ENCODE measurements around the gene EML6.
A peak's percentile ranks its signal among the peaks of the same experiment; 100 is the strongest.

The EML6 gene

GRCh38 chr2:54725343-54726099, 2.1 kb downstream of the EML6 start:
- H3K27ac ChIP-seq (ENCODE audit: insufficient read depth in 1 of 2, low read depth in 1 of 2, low read length in 2 of 2, poor library complexity in 1 of 2, severe bottlenecking in 2 of 2) = no peak overlapping the region
- peak overlapping the region; percentile 67 to 96 (median 84) for H3K4me3 ChIP-seq (ENCODE audit: control insufficient read depth in 1 of 7, extremely low read depth in 1 of 7, insufficient read depth in 4 of 7, low read depth in 2 of 7, low read length in 6 of 7)
- 85% methylated on average over 2 of the region's 8 CpGs for WGBS (ENCODE audit: insufficient coverage)
- H3K9me3 ChIP-seq (ENCODE audit: control extremely low read depth in 1 of 5, control insufficient read depth in 4 of 5, insufficient read depth in 2 of 5, low read depth in 1 of 5, low read length in 4 of 5) = no peaks in the 10 kb centered on the region
- ChIA-PET CTCF (no interaction called here), POLR2A (no interaction called here)
- peaks cover 3 to 23% (median 6%) of the 10 kb centered on the region in 5 experiments for H3K27me3 ChIP-seq (replicated peaks in 2 of 5; ENCODE audit: control insufficient read depth in 4 of 5, insufficient read depth in 5 of 5, low read length in 4 of 5)
- H3K4me1 ChIP-seq (ENCODE audit: control extremely low read depth in 1 of 4, control insufficient read depth in 4 of 4, insufficient read depth in 4 of 4, low read length in 3 of 4) = peaks cover 9 to 25% (median 23%) of the 10 kb centered on the region in 4 experiments
- H3K36me3 ChIP-seq (ENCODE audit: control insufficient read depth in 4 of 4, insufficient read depth in 4 of 4, low read length in 3 of 4) = no peaks in the 10 kb centered on the region
- no peak for DNase-seq

GRCh38 chr2:54726431-54726830, 3.0 kb downstream of the EML6 start:
- POLR2A ChIA-PET = no interaction called here
- peaks cover 9 to 25% (median 23%) of the 10 kb centered on the region in 4 experiments for H3K4me1 ChIP-seq (ENCODE audit: control extremely low read depth in 1 of 4, control insufficient read depth in 4 of 4, insufficient read depth in 4 of 4, low read length in 3 of 4)
- no peaks in the 10 kb centered on the region for H3K36me3 ChIP-seq (ENCODE audit: control insufficient read depth in 4 of 4, insufficient read depth in 4 of 4, low read length in 3 of 4)
- H3K27ac ChIP-seq (ENCODE audit: insufficient read depth in 1 of 2, low read depth in 1 of 2, low read length in 2 of 2, poor library complexity in 1 of 2, severe bottlenecking in 2 of 2) = no peak overlapping the region
- no peaks in the 10 kb centered on the region for H3K9me3 ChIP-seq (ENCODE audit: control extremely low read depth in 1 of 5, control insufficient read depth in 4 of 5, insufficient read depth in 2 of 5, low read depth in 1 of 5, low read length in 4 of 5)
- no CpG with 5 or more reads among the region's 1 CpG for WGBS (ENCODE audit: insufficient coverage)
- CTCF ChIA-PET = no interaction called here
- H3K4me3 ChIP-seq (ENCODE audit: control insufficient read depth in 1 of 7, extremely low read depth in 1 of 7, insufficient read depth in 4 of 7, low read depth in 2 of 7, low read length in 6 of 7) = no peak overlapping the region
- H3K27me3 ChIP-seq (replicated peaks in 2 of 5; ENCODE audit: control insufficient read depth in 4 of 5, insufficient read depth in 5 of 5, low read length in 4 of 5) = peaks cover 3 to 23% (median 6%) of the 10 kb centered on the region in 5 experiments
- no peak for DNase-seq

GRCh38 chr2:54726940-54727339, 3.5 kb downstream of the EML6 start:
- WGBS (ENCODE audit: insufficient coverage) = 90% methylated on average over 2 of the region's 2 CpGs
- Histone ChIP-seq H3K36me3 (ENCODE audit: control insufficient read depth in 4 of 4, insufficient read depth in 4 of 4, low read length in 3 of 4) (no peaks in the 10 kb centered on the region), H3K4me3 (ENCODE audit: control insufficient read depth in 1 of 7, extremely low read depth in 1 of 7, insufficient read depth in 4 of 7, low read depth in 2 of 7, low read length in 6 of 7) (no peak overlapping the region), H3K27ac (ENCODE audit: insufficient read depth in 1 of 2, low read depth in 1 of 2, low read length in 2 of 2, poor library complexity in 1 of 2, severe bottlenecking in 2 of 2) (no peak overlapping the region), H3K27me3 (replicated peaks in 2 of 5; ENCODE audit: control insufficient read depth in 4 of 5, insufficient read depth in 5 of 5, low read length in 4 of 5) (peaks cover 3 to 23% (median 6%) of the 10 kb centered on the region in 5 experiments), H3K4me1 (ENCODE audit: control extremely low read depth in 1 of 4, control insufficient read depth in 4 of 4, insufficient read depth in 4 of 4, low read length in 3 of 4) (peaks cover 9 to 25% (median 23%) of the 10 kb centered on the region in 4 experiments), H3K9me3 (ENCODE audit: control extremely low read depth in 1 of 5, control insufficient read depth in 4 of 5, insufficient read depth in 2 of 5, low read depth in 1 of 5, low read length in 4 of 5) (no peaks in the 10 kb centered on the region)
- CTCF ChIA-PET = interaction anchor here (1.2 kb wide), 1 partner anchor 620 kb away, joined by 3 read pairs; no protein-coding TSS in a partner anchor
- POLR2A ChIA-PET = no interaction called here
- DNase-seq = no peak

- no peak overlapping the region for H3K4me3 ChIP-seq (ENCODE audit: control insufficient read depth in 1 of 7, extremely low read depth in 1 of 7, insufficient read depth in 4 of 7, low read depth in 2 of 7, low read length in 6 of 7)
- H3K36me3 ChIP-seq (ENCODE audit: control insufficient read depth in 4 of 4, insufficient read depth in 4 of 4, low read length in 3 of 4) = no peaks in the 10 kb centered on the region
- peaks cover 3 to 23% (median 6%) of the 10 kb centered on the region in 5 experiments for H3K27me3 ChIP-seq (replicated peaks in 2 of 5; ENCODE audit: control insufficient read depth in 4 of 5, insufficient read depth in 5 of 5, low read length in 4 of 5)
- POLR2A ChIA-PET = no interaction called here
- peaks cover 5 to 15% (median 15%) of the 10 kb centered on the region in 4 experiments for H3K4me1 ChIP-seq (ENCODE audit: control extremely low read depth in 1 of 4, control insufficient read depth in 4 of 4, insufficient read depth in 4 of 4, low read length in 3 of 4)
- no peak overlapping the region for H3K27ac ChIP-seq (ENCODE audit: insufficient read depth in 1 of 2, low read depth in 1 of 2, low read length in 2 of 2, poor library complexity in 1 of 2, severe bottlenecking in 2 of 2)
- no peak for DNase-seq
- H3K9me3 ChIP-seq (ENCODE audit: control extremely low read depth in 1 of 5, control insufficient read depth in 4 of 5, insufficient read depth in 2 of 5, low read depth in 1 of 5, low read length in 4 of 5) = peaks cover 0 to 2% (median 0%) of the 10 kb centered on the region in 5 experiments
- CTCF ChIA-PET = interaction anchor here (0.5 to 0.9 kb wide), 2 partner anchors 24 to 1343 kb away, joined by 3 read pairs; no protein-coding TSS in a partner anchor
- 95% methylated on average over 2 of the region's 4 CpGs for WGBS (ENCODE audit: insufficient coverage)
Observed at GRCh38 chr2:54728669-54729120, 5.2 kb downstream of the EML6 start.

- peaks cover 0 to 2% (median 0%) of the 10 kb centered on the region in 5 experiments for H3K9me3 ChIP-seq (ENCODE audit: control extremely low read depth in 1 of 5, control insufficient read depth in 4 of 5, insufficient read depth in 2 of 5, low read depth in 1 of 5, low read length in 4 of 5)
- peak in 2 of 3 donors; percentile 74 to 85 for DNase-seq
- no peak overlapping the region for H3K4me3 ChIP-seq (ENCODE audit: control insufficient read depth in 1 of 7, extremely low read depth in 1 of 7, insufficient read depth in 4 of 7, low read depth in 2 of 7, low read length in 6 of 7)
- peaks cover 0 to 3% (median 0%) of the 10 kb centered on the region in 5 experiments for H3K27me3 ChIP-seq (replicated peaks in 2 of 5; ENCODE audit: control insufficient read depth in 4 of 5, insufficient read depth in 5 of 5, low read length in 4 of 5)
- H3K4me1 ChIP-seq (ENCODE audit: control extremely low read depth in 1 of 4, control insufficient read depth in 4 of 4, insufficient read depth in 4 of 4, low read length in 3 of 4) = peaks cover 0 to 5% (median 0%) of the 10 kb centered on the region in 4 experiments
- CTCF ChIA-PET = no interaction called here
- no peak overlapping the region for H3K27ac ChIP-seq (ENCODE audit: insufficient read depth in 1 of 2, low read depth in 1 of 2, low read length in 2 of 2, poor library complexity in 1 of 2, severe bottlenecking in 2 of 2)
- 7% methylated on average over 2 of the region's 2 CpGs for WGBS (ENCODE audit: insufficient coverage)
- no peaks in the 10 kb centered on the region for H3K36me3 ChIP-seq (ENCODE audit: control insufficient read depth in 4 of 4, insufficient read depth in 4 of 4, low read length in 3 of 4)
- POLR2A ChIA-PET = no interaction called here
Observed at GRCh38 chr2:54735636-54736035, 12.2 kb downstream of the EML6 start.

GRCh38 chr2:54738281-54738680, 14.8 kb downstream of the EML6 start:
- H3K27ac ChIP-seq (ENCODE audit: insufficient read depth in 1 of 2, low read depth in 1 of 2, low read length in 2 of 2, poor library complexity in 1 of 2, severe bottlenecking in 2 of 2) = no peak overlapping the region
- peaks cover 0 to 2% (median 0%) of the 10 kb centered on the region in 5 experiments for H3K27me3 ChIP-seq (replicated peaks in 2 of 5; ENCODE audit: control insufficient read depth in 4 of 5, insufficient read depth in 5 of 5, low read length in 4 of 5)
- ChIA-PET POLR2A (no interaction called here), CTCF (no interaction called here)
- H3K4me3 ChIP-seq (ENCODE audit: control insufficient read depth in 1 of 7, extremely low read depth in 1 of 7, insufficient read depth in 4 of 7, low read depth in 2 of 7, low read length in 6 of 7) = no peak overlapping the region
- H3K36me3 ChIP-seq (ENCODE audit: control insufficient read depth in 4 of 4, insufficient read depth in 4 of 4, low read length in 3 of 4) = no peaks in the 10 kb centered on the region
- no peaks in the 10 kb centered on the region for H3K9me3 ChIP-seq (ENCODE audit: control extremely low read depth in 1 of 5, control insufficient read depth in 4 of 5, insufficient read depth in 2 of 5, low read depth in 1 of 5, low read length in 4 of 5)
- H3K4me1 ChIP-seq (ENCODE audit: control extremely low read depth in 1 of 4, control insufficient read depth in 4 of 4, insufficient read depth in 4 of 4, low read length in 3 of 4) = peaks cover 0 to 5% (median 0%) of the 10 kb centered on the region in 4 experiments
- DNase-seq = no peak

- DNase-seq = no peak
- Histone ChIP-seq H3K9me3 (ENCODE audit: control extremely low read depth in 1 of 5, control insufficient read depth in 4 of 5, insufficient read depth in 2 of 5, low read depth in 1 of 5, low read length in 4 of 5) (no peaks in the 10 kb centered on the region), H3K4me3 (ENCODE audit: control insufficient read depth in 1 of 7, extremely low read depth in 1 of 7, insufficient read depth in 4 of 7, low read depth in 2 of 7, low read length in 6 of 7) (no peak overlapping the region), H3K27ac (ENCODE audit: insufficient read depth in 1 of 2, low read depth in 1 of 2, low read length in 2 of 2, poor library complexity in 1 of 2, severe bottlenecking in 2 of 2) (no peak overlapping the region), H3K4me1 (ENCODE audit: control extremely low read depth in 1 of 4, control insufficient read depth in 4 of 4, insufficient read depth in 4 of 4, low read length in 3 of 4) (peaks cover 0 to 5% (median 0%) of the 10 kb centered on the region in 4 experiments), H3K36me3 (ENCODE audit: control insufficient read depth in 4 of 4, insufficient read depth in 4 of 4, low read length in 3 of 4) (no peaks in the 10 kb centered on the region), H3K27me3 (replicated peaks in 2 of 5; ENCODE audit: control insufficient read depth in 4 of 5, insufficient read depth in 5 of 5, low read length in 4 of 5) (peaks cover 0 to 2% (median 0%) of the 10 kb centered on the region in 5 experiments)
- ChIA-PET CTCF (no interaction called here), POLR2A (no interaction called here)
- WGBS (ENCODE audit: insufficient coverage) = 100% methylated on average over 1 of the region's 2 CpGs
Observed at GRCh38 chr2:54740333-54740732, 16.9 kb downstream of the EML6 start.
